Loucy (cell line): ENCODE results near the gene CAMK2A.

Experiments
- H2AFZ ChIP-seq: fragments of 200-600 bp; sonication (generic); 2 replicates; pipeline ENCODE4 v1.6.0; 2016; ENCODE audit warnings: antibody characterized with exemption, mild to moderate bottlenecking, low read length, moderate library complexity
- H3F3A ChIP-seq: fragments of 200-600 bp; 2 replicates; pipeline ENCODE4 v1.6.0; 2016; ENCODE audit warnings: antibody characterized with exemption, low read depth, mild to moderate bottlenecking
- H3K27me3 ChIP-seq: fragments of 200-600 bp; sonication (generic); 2 replicates; pipeline ENCODE4 v1.6.1; 2014; ENCODE audit warnings: low read length, mild to moderate bottlenecking; ENCODE audit not compliant: insufficient read depth, poor library complexity, severe bottlenecking
- H3K36me3 ChIP-seq: fragments of 200-600 bp; sonication (generic); 2 replicates; pipeline ENCODE4 v1.6.1; 2016; ENCODE audit warnings: low read length; ENCODE audit not compliant: insufficient read depth
- H3K4me1 ChIP-seq: fragments of 200-600 bp; sonication (generic); 2 replicates; pipeline ENCODE4 v1.5.1; 2014; ENCODE audit warnings: low read length, mild to moderate bottlenecking; ENCODE audit not compliant: insufficient read depth, poor library complexity, severe bottlenecking
- H3K4me2 ChIP-seq: fragments of 200-600 bp; sonication (generic); 2 replicates; pipeline ENCODE4 v1.6.0; 2014; ENCODE audit warnings: antibody characterized with exemption, low read length, low read depth, mild to moderate bottlenecking; ENCODE audit not compliant: poor library complexity, severe bottlenecking
- H3K4me3 ChIP-seq: fragments of 200-600 bp; sonication (generic); 2 replicates; pipeline ENCODE4 v1.5.1; 2014; ENCODE audit warnings: low read length, mild to moderate bottlenecking, mixed read lengths; ENCODE audit not compliant: poor library complexity, severe bottlenecking
- H3K79me2 ChIP-seq: fragments of 200-600 bp; sonication (generic); 2 replicates; pipeline ENCODE4 v1.6.1; 2014; ENCODE audit warnings: low read length; ENCODE audit not compliant: insufficient read depth
- H3K9ac ChIP-seq: fragments of 200-600 bp; sonication (generic); 2 replicates; pipeline ENCODE4 v1.6.0; 2014; ENCODE audit warnings: mild to moderate bottlenecking, low read depth, low read length, moderate library complexity; ENCODE audit not compliant: poor library complexity, severe bottlenecking
- H3K9me2 ChIP-seq: fragments of 200-600 bp; sonication (generic); replicated peaks from 2 replicates; pipeline ENCODE4 v1.6.1; 2016; ENCODE audit warnings: low read depth, low read length, mixed read lengths
- H3K9me3 ChIP-seq: fragments of 200-600 bp; sonication (generic); 2 replicates; pipeline ENCODE4 v1.6.1; 2014; ENCODE audit warnings: mild to moderate bottlenecking, antibody characterized with exemption, low read length, low read depth; ENCODE audit not compliant: insufficient read depth
- H4K20me1 ChIP-seq: fragments of 200-600 bp; sonication (generic); 2 replicates; pipeline ENCODE4 v1.6.0; 2014; ENCODE audit warnings: antibody characterized with exemption, low read length, mild to moderate bottlenecking; ENCODE audit not compliant: insufficient read depth, poor library complexity, severe bottlenecking
- EZH2phosphoT487 ChIP-seq: fragments of 200-600 bp; IDR thresholded peaks from 2 replicates; pipeline ENCODE4 v1.6.1; 2018; ENCODE audit warnings: antibody characterized with exemption, mild to moderate bottlenecking, moderate library complexity, borderline replicate concordance
- TF ChIP-seq, protein P1 (sequence below): fragments of 200-600 bp; sonication (generic); conservative IDR thresholded peaks from 2 replicates; pipeline ENCODE4 v1.5.1; 2014; ENCODE audit warnings: mild to moderate bottlenecking, antibody characterized with exemption, low read length

The CAMK2A gene

DNA sequence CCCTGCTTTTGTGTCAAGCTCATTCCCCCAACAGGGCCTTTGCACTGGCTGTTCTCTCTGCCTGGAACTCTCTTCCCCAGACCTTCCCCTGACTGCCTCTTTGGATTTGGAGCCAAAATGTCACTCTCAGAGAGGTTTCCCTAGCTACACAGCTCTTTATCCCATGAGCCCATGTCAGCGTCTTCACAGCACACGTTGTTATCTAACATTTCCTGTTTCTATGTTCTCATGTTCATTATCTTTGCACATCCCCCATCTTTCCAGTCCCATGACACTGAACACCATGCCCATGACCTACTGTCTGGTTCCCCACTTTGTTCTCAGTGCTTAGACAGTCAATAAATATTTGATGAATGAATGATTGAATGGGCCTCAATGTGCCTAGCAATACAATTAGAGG is 39.5 kb upstream of the CAMK2A start:
- no peaks in the 10 kb centered on the region for H3K79me2 ChIP-seq
- no peak overlapping the region for H3K4me3 ChIP-seq
- no peaks in the 10 kb centered on the region for H4K20me1 ChIP-seq
- TF ChIP-seq, protein P1, sequence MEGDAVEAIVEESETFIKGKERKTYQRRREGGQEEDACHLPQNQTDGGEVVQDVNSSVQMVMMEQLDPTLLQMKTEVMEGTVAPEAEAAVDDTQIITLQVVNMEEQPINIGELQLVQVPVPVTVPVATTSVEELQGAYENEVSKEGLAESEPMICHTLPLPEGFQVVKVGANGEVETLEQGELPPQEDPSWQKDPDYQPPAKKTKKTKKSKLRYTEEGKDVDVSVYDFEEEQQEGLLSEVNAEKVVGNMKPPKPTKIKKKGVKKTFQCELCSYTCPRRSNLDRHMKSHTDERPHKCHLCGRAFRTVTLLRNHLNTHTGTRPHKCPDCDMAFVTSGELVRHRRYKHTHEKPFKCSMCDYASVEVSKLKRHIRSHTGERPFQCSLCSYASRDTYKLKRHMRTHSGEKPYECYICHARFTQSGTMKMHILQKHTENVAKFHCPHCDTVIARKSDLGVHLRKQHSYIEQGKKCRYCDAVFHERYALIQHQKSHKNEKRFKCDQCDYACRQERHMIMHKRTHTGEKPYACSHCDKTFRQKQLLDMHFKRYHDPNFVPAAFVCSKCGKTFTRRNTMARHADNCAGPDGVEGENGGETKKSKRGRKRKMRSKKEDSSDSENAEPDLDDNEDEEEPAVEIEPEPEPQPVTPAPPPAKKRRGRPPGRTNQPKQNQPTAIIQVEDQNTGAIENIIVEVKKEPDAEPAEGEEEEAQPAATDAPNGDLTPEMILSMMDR, result no peak
- TF ChIP-seq EZH2phosphoT487, result no peak
- no peaks in the 10 kb centered on the region for H3K4me1 ChIP-seq
- no peaks in the 10 kb centered on the region for H3K9me3 ChIP-seq
- H2AFZ ChIP-seq, result no peak overlapping the region
- H3K9ac ChIP-seq, result no peak overlapping the region
- no peak overlapping the region for H3K4me2 ChIP-seq
- H3K9me2 ChIP-seq, result no peaks in the 10 kb centered on the region
- no peaks in the 10 kb centered on the region for H3K27me3 ChIP-seq
- no peaks in the 10 kb centered on the region for H3F3A ChIP-seq
- H3K36me3 ChIP-seq, result no peaks in the 10 kb centered on the region

DNA sequence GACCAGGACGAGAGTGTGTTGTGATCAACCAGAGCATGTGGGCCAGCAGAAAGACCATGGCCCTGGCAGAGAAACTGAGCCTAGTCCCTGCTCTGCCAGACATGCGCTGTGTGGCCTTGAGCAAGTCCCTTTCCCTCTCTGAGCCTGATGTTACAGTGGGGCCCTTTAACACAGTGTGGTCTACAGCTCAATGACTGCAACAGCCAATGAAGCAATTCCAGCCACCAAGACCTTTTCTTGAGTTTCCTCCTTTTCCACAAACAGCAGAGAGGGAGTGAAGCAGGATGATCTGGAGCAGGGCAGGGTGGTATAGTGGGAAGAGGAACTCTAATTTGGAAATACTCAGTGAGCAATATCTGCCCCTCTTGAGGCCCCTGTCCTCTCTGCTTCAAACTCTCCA is 38.9 kb upstream of the CAMK2A start:
- Histone ChIP-seq H2AFZ (no peak overlapping the region), H3K9me3 (no peaks in the 10 kb centered on the region), H3K4me2 (no peak overlapping the region), H3K79me2 (no peaks in the 10 kb centered on the region), H3K4me3 (no peak overlapping the region), H3F3A (no peaks in the 10 kb centered on the region), H3K9ac (no peak overlapping the region), H4K20me1 (no peaks in the 10 kb centered on the region), H3K27me3 (no peaks in the 10 kb centered on the region), H3K36me3 (no peaks in the 10 kb centered on the region), H3K4me1 (no peaks in the 10 kb centered on the region), H3K9me2 (no peaks in the 10 kb centered on the region)
- TF ChIP-seq EZH2phosphoT487, result no peak
- TF ChIP-seq, protein P1, result no peak

DNA sequence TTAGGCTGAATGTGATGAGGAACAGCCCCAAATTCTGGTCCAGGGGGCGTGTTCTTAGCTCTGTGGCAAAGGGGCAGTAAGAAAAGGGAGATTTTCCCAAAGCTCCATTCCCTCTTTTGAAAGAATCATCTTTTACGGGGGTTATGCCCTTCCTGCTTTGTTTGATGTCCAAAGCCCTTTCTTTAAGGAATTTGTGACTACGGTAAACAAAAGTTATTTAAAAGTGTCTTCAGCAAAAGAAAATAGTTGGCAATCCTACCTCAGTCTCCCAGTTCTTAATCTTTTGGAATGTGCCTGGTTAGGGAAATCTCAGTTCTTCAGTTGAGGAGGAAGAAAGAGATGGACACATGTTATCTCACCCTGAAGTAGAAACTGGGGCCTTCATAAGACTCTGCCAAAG is 37.6 kb upstream of the CAMK2A start:
- H3K9me2 ChIP-seq, result no peaks in the 10 kb centered on the region
- H3F3A ChIP-seq, result no peaks in the 10 kb centered on the region
- H3K27me3 ChIP-seq, result no peaks in the 10 kb centered on the region
- H2AFZ ChIP-seq, result no peak overlapping the region
- no peak overlapping the region for H3K4me2 ChIP-seq
- no peaks in the 10 kb centered on the region for H4K20me1 ChIP-seq
- no peaks in the 10 kb centered on the region for H3K9me3 ChIP-seq
- H3K79me2 ChIP-seq, result no peaks in the 10 kb centered on the region
- H3K4me1 ChIP-seq, result no peaks in the 10 kb centered on the region
- H3K36me3 ChIP-seq, result no peaks in the 10 kb centered on the region
- H3K9ac ChIP-seq, result no peak overlapping the region
- TF ChIP-seq, protein P1, result no peak
- TF ChIP-seq EZH2phosphoT487, result no peak
- no peak overlapping the region for H3K4me3 ChIP-seq
